Kidney (tissue), 14 donors: ENCODE measurements around the gene AP5M1. TPM values are rescaled to one million over a fixed set of nuclear protein-coding genes. Genes with fewer than 3 reads are reported as not detected.

Source experiments
- DNase-seq, 5 donors: peaks; one replicate each; pipeline ENCODE4 v3.0.0-alpha.2; 2013 to 2020
- FAIRE-seq: peaks from 2 replicates; lab custom pipeline; 2012; peaks lifted over from hg19 to GRCh38; lab: Jason Lieb, UNC
- H3K27ac ChIP-seq, 2 donors: one replicate each; pipeline ENCODE4 v1.7.0; 2013; ENCODE audit warnings: low read depth in 2 of 2, low read length in 2 of 2, inconsistent platforms in 1 of 2
- H3K27me3 ChIP-seq: one replicate; pipeline ENCODE4 v1.7.1; 2013; ENCODE audit warnings: low read length, inconsistent platforms; ENCODE audit not compliant: control insufficient read depth, insufficient read depth
- H3K36me3 ChIP-seq, 3 donors: one replicate each; pipeline versions ENCODE4 v1.7.0 to v1.7.1; 2013; ENCODE audit warnings: low read length in 3 of 3, control low read depth in 1 of 3, inconsistent platforms in 1 of 3; ENCODE audit not compliant: insufficient read depth in 3 of 3, control insufficient read depth in 2 of 3
- H3K4me1 ChIP-seq, 3 donors: one replicate each; pipeline versions ENCODE4 v1.7.0 to v1.7.1; 2013; ENCODE audit warnings: low read length in 3 of 3, inconsistent platforms in 1 of 3, low read depth in 1 of 3; ENCODE audit not compliant: control insufficient read depth in 2 of 3, insufficient read depth in 2 of 3
- H3K4me3 ChIP-seq, 3 donors: one replicate each; pipeline versions ENCODE4 v1.7.0 to v1.8.1; 2013; ENCODE audit warnings: low read length in 3 of 3, control low read depth in 1 of 3, inconsistent platforms in 1 of 3
- H3K9ac ChIP-seq, 3 donors: one replicate each; pipeline versions ENCODE4 v1.7.0 to v1.7.1; 2013; ENCODE audit warnings: low read length in 3 of 3, control low read depth in 1 of 3, inconsistent platforms in 1 of 3
- H3K9me3 ChIP-seq, 3 donors: one replicate each; pipeline versions ENCODE4 v1.7.0 to v1.7.1; 2013; ENCODE audit warnings: low read length in 3 of 3, control low read depth in 1 of 3, inconsistent platforms in 1 of 3; ENCODE audit not compliant: control insufficient read depth in 2 of 3, insufficient read depth in 1 of 3
- CTCF ChIP-seq: IDR thresholded peaks from 3 replicates; pipeline ENCODE4 v1.5.1; 2012; ENCODE audit warnings: mild to moderate bottlenecking, moderate library complexity, borderline replicate concordance; ENCODE audit not compliant: insufficient read depth; ENCODE audit errors: extremely low read depth
- intact Hi-C: fragments of 100-400 bp; cut with DNase I; formaldehyde crosslinking; loops from one replicate; pipeline ENCODE4 v1.11.1; 2022
- polyA plus RNA-seq: library from polyadenylated mRNA; stranded (reverse); fragments of 350-450 nt; fragmentation: Illumina TruSeq; extraction: RNeasy Lipid Tissue Mini Kit (QIAGEN cat#74804); gene quantifications from one replicate; pipeline ENCODE4 v1.2.3, GENCODE V29; 2014; ENCODE audit warnings: low read depth, low replicate concordance; ENCODE audit not compliant: insufficient read depth
- total RNA-seq: library from RNA; stranded (reverse); fragmentation: NEBNext Ultra II Directional; extraction: Animal tissue kit (Norgen Biotek cat#: 25700); gene quantifications from one replicate; pipeline ENCODE4 v1.2.1, GENCODE V29; 2021
- donor health status: control.
- donor health status: control.
- donor health status: control.
- donor health status: control.
- donor health status: control.
- donor health status: DM: yes; HTN: yes; CAD: no.
- donor health status: Normal renal cell carcinoma (clear cell type).

The AP5M1 gene
- total and polyA plus RNA-seq, 2 donors from 2014 or later, result 18.3 to 49.4 TPM

DNA sequence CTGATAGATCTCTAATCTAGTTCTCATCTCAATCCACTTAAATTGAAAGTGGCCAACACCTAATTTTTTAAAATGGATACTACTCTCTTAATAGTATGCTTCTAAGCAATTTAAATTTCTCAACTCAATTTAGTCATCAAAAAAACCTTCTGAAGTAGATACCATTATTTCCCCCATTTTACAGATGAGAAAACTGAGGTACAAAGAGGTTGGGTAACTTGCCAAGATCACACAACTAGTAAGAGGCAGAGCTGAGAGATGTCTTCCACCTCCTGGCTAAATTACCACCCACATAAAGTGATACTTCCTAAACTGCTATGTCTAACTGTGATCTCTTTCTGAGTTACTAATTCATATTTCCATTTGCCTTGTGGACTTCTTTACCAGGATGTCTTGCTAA, 6.7 kb upstream of the AP5M1 start:
- TF ChIP-seq CTCF, result no peak
- H3K36me3 ChIP-seq, result no peaks in the 10 kb centered on the region
- no peak overlapping the region for H3K9ac ChIP-seq
- intact Hi-C loops, result no loop called here
- no peak overlapping the region for H3K27ac ChIP-seq
- H3K4me1 ChIP-seq, result peaks cover 0 to 11% (median 3%) of the 10 kb centered on the region in 3 donors
- H3K4me3 ChIP-seq, result no peak overlapping the region
- FAIRE-seq (no peak), DNase-seq (no peak)
- no peaks in the 10 kb centered on the region for H3K27me3 ChIP-seq
- H3K9me3 ChIP-seq, result no peaks in the 10 kb centered on the region

DNA sequence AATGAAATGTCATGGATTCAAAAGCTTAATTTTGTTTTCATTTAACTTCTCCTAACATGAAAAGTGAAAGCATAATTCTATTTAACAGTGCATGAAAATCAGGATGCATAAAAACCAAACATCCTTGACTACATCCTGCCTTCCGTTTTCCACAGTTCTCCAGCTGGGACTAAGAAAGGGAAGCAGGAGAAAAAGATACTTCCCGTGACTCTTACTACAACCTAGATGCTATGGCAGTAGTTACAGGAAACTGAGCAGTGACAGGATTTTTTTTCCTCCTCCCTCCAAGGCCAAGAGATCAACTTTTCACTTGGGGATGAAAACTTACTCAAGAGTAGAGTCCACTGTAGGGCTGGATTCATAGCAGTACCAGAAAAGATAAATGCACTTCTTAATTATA, 2.7 kb upstream of the AP5M1 start:
- FAIRE-seq (no peak), DNase-seq (peak in 2 of 5 donors; percentile 17 to 39)
- Histone ChIP-seq H3K36me3 (no peaks in the 10 kb centered on the region), H3K27ac (no peak overlapping the region), H3K9me3 (no peaks in the 10 kb centered on the region), H3K27me3 (no peaks in the 10 kb centered on the region), H3K9ac (no peak overlapping the region), H3K4me1 (peaks cover 0 to 15% (median 15%) of the 10 kb centered on the region in 3 donors), H3K4me3 (peak overlapping the region in 1 of 3 donors; percentile 7)
- intact Hi-C loops, result no loop called here
- no peak for TF ChIP-seq CTCF

DNA sequence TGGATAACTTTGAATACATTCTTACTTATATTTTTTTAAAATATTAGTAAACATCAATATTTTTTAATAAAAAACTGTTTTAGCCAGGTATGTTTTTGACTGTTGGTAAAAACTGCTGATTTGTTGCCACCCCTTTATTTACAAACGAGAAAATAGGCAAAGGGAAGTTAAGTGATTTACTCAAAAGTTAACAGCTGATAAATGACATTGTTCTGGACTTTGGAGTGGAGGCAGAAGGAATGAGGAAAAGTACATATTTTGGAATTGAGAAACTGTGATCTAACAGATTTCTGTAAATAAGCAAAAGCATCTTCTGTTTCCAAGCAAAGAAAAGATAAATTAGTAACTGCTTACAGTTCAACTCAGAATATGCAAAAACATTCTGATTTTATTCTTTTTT, 4.5 kb downstream of the AP5M1 start:
- TF ChIP-seq CTCF, result no peak
- intact Hi-C loops, result no loop called here
- DNase-seq (no peak), FAIRE-seq (no peak)
- Histone ChIP-seq H3K36me3 (peaks cover 3 to 15% (median 5%) of the 10 kb centered on the region in 3 donors), H3K27ac (no peak overlapping the region), H3K4me1 (peaks cover 0 to 11% (median 6%) of the 10 kb centered on the region in 3 donors), H3K27me3 (no peaks in the 10 kb centered on the region), H3K9me3 (no peaks in the 10 kb centered on the region), H3K4me3 (no peak overlapping the region), H3K9ac (no peak overlapping the region)

DNA sequence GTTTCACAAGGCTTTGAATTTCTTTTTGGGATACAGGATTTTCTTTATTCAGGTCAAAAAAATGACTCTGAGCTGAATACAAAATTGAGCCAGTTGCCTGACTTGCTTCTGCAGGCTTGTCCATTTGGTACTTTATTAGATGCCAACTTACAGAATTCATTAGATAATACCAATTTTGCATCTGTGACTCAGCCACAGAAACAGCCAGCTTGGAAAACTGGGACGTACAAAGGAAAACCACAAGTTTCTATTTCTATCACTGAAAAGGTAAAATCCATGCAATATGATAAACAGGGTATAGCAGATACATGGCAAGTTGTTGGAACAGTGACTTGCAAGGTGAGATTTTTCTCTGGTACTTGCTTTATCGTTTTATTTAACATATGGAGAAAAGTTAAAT, 5.8 kb downstream of the AP5M1 start:
- Histone ChIP-seq H3K4me1 (peaks cover 0 to 11% (median 6%) of the 10 kb centered on the region in 3 donors), H3K4me3 (no peak overlapping the region), H3K9ac (no peak overlapping the region), H3K36me3 (peaks cover 3 to 15% (median 7%) of the 10 kb centered on the region in 3 donors), H3K27me3 (no peaks in the 10 kb centered on the region), H3K9me3 (no peaks in the 10 kb centered on the region), H3K27ac (no peak overlapping the region)
- no peak for TF ChIP-seq CTCF
- intact Hi-C loops, result no loop called here
- FAIRE-seq (no peak), DNase-seq (no peak)
